Karpas-422 (cell line): Measurements from ENCODE around the gene GALNT16. TPM values are rescaled to one million over a fixed set of nuclear protein-coding genes. Genes with fewer than 3 reads are reported as not detected.

Experiments
- DNase-seq: peaks from one replicate; pipeline ENCODE4 v3.0.0-alpha.2; 2015
- H2AFZ ChIP-seq: fragments of 200-600 bp; sonication (generic); 2 replicates; pipeline ENCODE4 v1.6.1; 2014; ENCODE audit warnings: antibody characterized with exemption, low read length, mixed read lengths
- H3K27ac ChIP-seq: fragments of 200-600 bp; sonication (generic); 2 replicates; pipeline ENCODE4 v1.5.1; 2014; ENCODE audit warnings: mild to moderate bottlenecking, low read length, moderate library complexity
- H3K27me3 ChIP-seq: fragments of 200-600 bp; sonication (generic); 2 replicates; pipeline ENCODE4 v1.6.1; 2014; ENCODE audit warnings: low read length, mixed read lengths
- H3K36me3 ChIP-seq: fragments of 200-600 bp; sonication (generic); 2 replicates; pipeline ENCODE4 v1.6.1; 2014; ENCODE audit warnings: low read length, mixed read lengths; ENCODE audit not compliant: insufficient read depth
- H3K4me1 ChIP-seq: fragments of 200-600 bp; sonication (generic); 2 replicates; pipeline ENCODE4 v1.6.1; 2014; ENCODE audit warnings: mild to moderate bottlenecking, low read length, mixed read lengths
- H3K4me2 ChIP-seq: fragments of 200-600 bp; sonication (generic); 2 replicates; pipeline ENCODE4 v1.6.1; 2014; ENCODE audit warnings: low read length, low read depth, mild to moderate bottlenecking; ENCODE audit not compliant: poor library complexity, severe bottlenecking
- H3K4me3 ChIP-seq: fragments of 200-600 bp; sonication (generic); 2 replicates; pipeline ENCODE4 v1.5.1; 2014; ENCODE audit warnings: mild to moderate bottlenecking, antibody characterized with exemption, low read length, mixed read lengths
- H3K79me2 ChIP-seq: fragments of 200-600 bp; sonication (generic); 2 replicates; pipeline ENCODE4 v1.6.1; 2014; ENCODE audit warnings: mild to moderate bottlenecking, low read length, mixed read lengths
- H3K9ac ChIP-seq: fragments of 200-600 bp; sonication (generic); 2 replicates; pipeline ENCODE4 v1.6.0; 2014; ENCODE audit warnings: low read length
- H3K9me2 ChIP-seq: fragments of 200-600 bp; sonication (generic), shearing (Covaris generic); replicated peaks from 2 replicates; pipeline ENCODE4 v1.6.0; 2014; ENCODE audit warnings: mild to moderate bottlenecking, low read length, moderate library complexity; ENCODE audit not compliant: insufficient read depth
- H3K9me3 ChIP-seq: fragments of 300-700, 200-600 bp; sonication (generic); 2 replicates; pipeline ENCODE4 v1.6.1; 2014; ENCODE audit warnings: low read length, mixed read lengths
- H4K20me1 ChIP-seq: fragments of 200-600 bp; sonication (generic); 2 replicates; pipeline ENCODE4 v1.6.1; 2014; ENCODE audit warnings: mild to moderate bottlenecking, antibody characterized with exemption, low read length, low read depth; ENCODE audit not compliant: insufficient read depth
- total RNA-seq: library from RNA; depleted of rRNA; stranded (reverse); fragments of >200 nt; shearing (Covaris generic); gene quantifications from 2 replicates; pipeline ENCODE4 v1.2.3, GENCODE V29; 2014; ENCODE audit warnings: low replicate concordance

GALNT16 gene
- total RNA-seq, 1 experiment from 2014 or later = 0.15 TPM

- H3K4me2 ChIP-seq = no peak overlapping the region
- peaks cover 3% of the 10 kb centered on the region for H3K9me3 ChIP-seq
- H3K4me3 ChIP-seq = no peak overlapping the region
- no peak for DNase-seq
- H4K20me1 ChIP-seq = no peaks in the 10 kb centered on the region
- H3K9ac ChIP-seq = no peak overlapping the region
- no peaks in the 10 kb centered on the region for H3K27me3 ChIP-seq
- H2AFZ ChIP-seq = no peak overlapping the region
- peaks cover 11% of the 10 kb centered on the region for H3K4me1 ChIP-seq
- H3K36me3 ChIP-seq = no peaks in the 10 kb centered on the region
- no peak overlapping the region for H3K27ac ChIP-seq
- H3K79me2 ChIP-seq = no peaks in the 10 kb centered on the region
- no peaks in the 10 kb centered on the region for H3K9me2 ChIP-seq
These were observed 59.0 kb downstream of the GALNT16 start for GRCh38 chr14:69318901-69319475.

- Histone ChIP-seq H3K9me3 (peaks cover 3% of the 10 kb centered on the region), H3K36me3 (no peaks in the 10 kb centered on the region), H2AFZ (no peak overlapping the region), H3K4me3 (no peak overlapping the region), H3K4me1 (peaks cover 11% of the 10 kb centered on the region), H3K9ac (no peak overlapping the region), H3K27ac (no peak overlapping the region), H3K27me3 (no peaks in the 10 kb centered on the region), H3K79me2 (no peaks in the 10 kb centered on the region), H3K9me2 (no peaks in the 10 kb centered on the region), H3K4me2 (no peak overlapping the region), H4K20me1 (no peaks in the 10 kb centered on the region)
- no peak for DNase-seq
These were observed 60.0 kb downstream of the GALNT16 start for GRCh38 chr14:69319911-69320310.

- no peak for DNase-seq
- Histone ChIP-seq H3K36me3 (no peaks in the 10 kb centered on the region), H3K27me3 (no peaks in the 10 kb centered on the region), H3K27ac (no peak overlapping the region), H3K9me3 (peaks cover 2% of the 10 kb centered on the region), H3K79me2 (no peaks in the 10 kb centered on the region), H4K20me1 (no peaks in the 10 kb centered on the region), H3K4me1 (peaks cover 11% of the 10 kb centered on the region), H3K4me2 (no peak overlapping the region), H3K9ac (no peak overlapping the region), H3K4me3 (no peak overlapping the region), H3K9me2 (no peaks in the 10 kb centered on the region), H2AFZ (no peak overlapping the region)
These were observed 60.8 kb downstream of the GALNT16 start for GRCh38 chr14:69320581-69321365.

- Histone ChIP-seq H3K9me3 (no peaks in the 10 kb centered on the region), H4K20me1 (no peaks in the 10 kb centered on the region), H3K27ac (no peak overlapping the region), H3K4me1 (peaks cover 11% of the 10 kb centered on the region), H3K36me3 (no peaks in the 10 kb centered on the region), H2AFZ (no peak overlapping the region), H3K4me2 (no peak overlapping the region), H3K9ac (no peak overlapping the region), H3K9me2 (no peaks in the 10 kb centered on the region), H3K79me2 (no peaks in the 10 kb centered on the region), H3K27me3 (no peaks in the 10 kb centered on the region), H3K4me3 (no peak overlapping the region)
- no peak for DNase-seq
These were observed 61.8 kb downstream of the GALNT16 start for GRCh38 chr14:69321601-69322330.

- Histone ChIP-seq H3K4me2 (no peak overlapping the region), H4K20me1 (no peaks in the 10 kb centered on the region), H3K4me1 (peaks cover 5% of the 10 kb centered on the region), H3K27me3 (no peaks in the 10 kb centered on the region), H3K79me2 (no peaks in the 10 kb centered on the region), H3K4me3 (no peak overlapping the region), H3K9me2 (no peaks in the 10 kb centered on the region), H3K9ac (no peak overlapping the region), H3K36me3 (no peaks in the 10 kb centered on the region), H2AFZ (no peak overlapping the region), H3K9me3 (no peaks in the 10 kb centered on the region), H3K27ac (no peak overlapping the region)
- DNase-seq = no peak
These were observed 63.5 kb downstream of the GALNT16 start for GRCh38 chr14:69323266-69323998.

- no peak overlapping the region for H3K4me3 ChIP-seq
- H3K27ac ChIP-seq = no peak overlapping the region
- H4K20me1 ChIP-seq = no peaks in the 10 kb centered on the region
- H3K27me3 ChIP-seq = no peaks in the 10 kb centered on the region
- H3K9ac ChIP-seq = no peak overlapping the region
- H3K36me3 ChIP-seq = no peaks in the 10 kb centered on the region
- H3K4me1 ChIP-seq = no peaks in the 10 kb centered on the region
- H2AFZ ChIP-seq = no peak overlapping the region
- no peaks in the 10 kb centered on the region for H3K9me3 ChIP-seq
- no peak overlapping the region for H3K4me2 ChIP-seq
- no peaks in the 10 kb centered on the region for H3K9me2 ChIP-seq
- H3K79me2 ChIP-seq = no peaks in the 10 kb centered on the region
- DNase-seq = no peak
These were observed 64.0 kb downstream of the GALNT16 start for GRCh38 chr14:69323999-69324282.

GRCh38 chr14:69324341-69324931 lies 64.5 kb downstream of the GALNT16 start:
- no peak overlapping the region for H3K4me2 ChIP-seq
- no peaks in the 10 kb centered on the region for H3K27me3 ChIP-seq
- no peaks in the 10 kb centered on the region for H3K79me2 ChIP-seq
- no peaks in the 10 kb centered on the region for H3K36me3 ChIP-seq
- H3K4me3 ChIP-seq = no peak overlapping the region
- no peak overlapping the region for H3K27ac ChIP-seq
- H4K20me1 ChIP-seq = no peaks in the 10 kb centered on the region
- no peaks in the 10 kb centered on the region for H3K9me3 ChIP-seq
- H3K4me1 ChIP-seq = no peaks in the 10 kb centered on the region
- H2AFZ ChIP-seq = no peak overlapping the region
- no peaks in the 10 kb centered on the region for H3K9me2 ChIP-seq
- no peak overlapping the region for H3K9ac ChIP-seq
- DNase-seq = no peak

GRCh38 chr14:69325086-69325485 lies 65.1 kb downstream of the GALNT16 start:
- Histone ChIP-seq H3K27ac (no peak overlapping the region), H3K9me2 (no peaks in the 10 kb centered on the region), H4K20me1 (no peaks in the 10 kb centered on the region), H3K36me3 (no peaks in the 10 kb centered on the region), H3K4me1 (no peaks in the 10 kb centered on the region), H3K27me3 (no peaks in the 10 kb centered on the region), H3K4me2 (no peak overlapping the region), H3K79me2 (no peaks in the 10 kb centered on the region), H3K9ac (no peak overlapping the region), H3K9me3 (no peaks in the 10 kb centered on the region), H2AFZ (no peak overlapping the region), H3K4me3 (no peak overlapping the region)
- DNase-seq = no peak
